NCI-H2196 (cell line): ENCODE data around the gene HECW1.
"Not testable (repeated sequence)": the region's sequence is repeated elsewhere in the genome, so short reads cannot be mapped to it uniquely, and the experiment has no call there.

Experiments
- DNase-seq: peaks from one replicate; lab custom pipeline; 2025; ENCODE audit not compliant: unreplicated experiment; lab: John Stamatoyannopoulos, UW

Gene HECW1

DNA sequence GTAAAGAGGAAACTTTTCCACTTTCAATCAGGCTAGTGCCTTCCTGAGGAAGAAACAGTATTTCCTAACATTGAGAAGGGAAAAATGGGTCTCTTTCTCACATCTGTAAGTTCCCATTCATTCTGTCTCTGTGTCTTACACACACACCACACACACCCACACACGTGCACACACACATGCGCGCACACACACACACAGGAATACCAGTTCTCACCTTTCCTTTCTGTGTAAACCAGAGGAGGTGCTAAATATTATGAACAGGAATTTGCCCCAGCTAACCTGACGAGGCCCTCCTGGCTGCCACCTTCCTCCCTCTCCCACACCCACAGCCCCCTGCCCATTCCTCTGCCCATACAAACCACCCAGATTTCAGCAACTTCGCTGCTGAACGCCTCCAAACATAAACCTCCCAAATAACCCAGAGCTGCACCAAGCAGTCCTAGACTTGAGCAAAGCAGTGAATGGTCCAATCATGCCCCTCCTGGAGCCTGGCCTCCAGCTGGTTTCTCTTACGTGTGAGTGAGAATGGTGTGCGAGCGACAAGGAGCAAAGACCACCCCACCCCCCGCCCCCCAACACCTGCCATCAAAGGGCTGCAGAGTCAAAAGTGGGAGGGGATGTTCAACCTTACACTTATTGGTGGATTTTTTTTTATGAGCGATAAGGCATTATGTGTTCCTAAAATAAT lies 190.5 kb downstream of the HECW1 start:
- no peak for DNase-seq

DNA sequence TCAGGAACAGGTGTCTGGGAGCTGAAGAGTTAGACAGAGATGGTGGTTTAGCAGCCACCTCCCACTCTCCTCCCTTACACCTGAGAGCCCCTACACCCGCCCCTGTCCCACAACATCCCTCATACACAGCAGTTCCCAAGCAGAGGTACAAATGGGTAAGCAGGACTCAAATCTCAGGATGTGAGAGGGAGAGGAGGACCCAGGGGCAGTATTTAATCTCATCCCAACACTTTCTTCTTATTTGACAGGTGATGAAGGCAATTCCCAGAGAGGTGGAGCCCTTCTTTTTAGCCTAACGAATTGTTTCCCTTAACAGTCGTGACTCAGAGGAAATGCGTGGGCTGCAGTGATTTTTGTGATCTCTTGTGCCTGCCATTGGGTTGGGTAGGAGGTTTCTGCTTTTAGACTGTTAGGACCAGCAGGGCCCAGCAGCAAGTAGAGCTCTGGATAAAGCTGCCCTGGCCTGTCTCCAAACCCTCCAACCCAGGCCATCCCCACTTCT lies 191.3 kb downstream of the HECW1 start:
- DNase-seq = no peak

DNA sequence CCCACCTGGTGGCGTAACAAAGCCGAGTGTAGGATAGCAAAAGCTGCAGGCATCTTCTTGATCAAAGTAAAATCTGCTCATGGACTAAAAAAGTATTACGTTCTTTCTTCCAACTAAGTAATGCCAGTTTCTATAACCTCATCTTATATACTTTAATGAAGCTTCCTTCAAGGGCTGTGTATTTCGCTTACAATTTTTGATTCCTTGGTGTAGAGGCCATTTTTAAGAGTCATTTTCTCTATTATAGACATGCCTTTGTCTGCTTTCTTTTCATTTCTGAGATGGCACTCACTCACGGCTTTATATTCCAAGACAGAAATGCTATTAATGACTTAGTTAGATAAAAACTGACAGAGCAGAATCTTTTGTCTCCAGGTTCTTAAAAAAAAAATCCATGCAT lies 194.0 kb downstream of the HECW1 start:
- no peak for DNase-seq

DNA sequence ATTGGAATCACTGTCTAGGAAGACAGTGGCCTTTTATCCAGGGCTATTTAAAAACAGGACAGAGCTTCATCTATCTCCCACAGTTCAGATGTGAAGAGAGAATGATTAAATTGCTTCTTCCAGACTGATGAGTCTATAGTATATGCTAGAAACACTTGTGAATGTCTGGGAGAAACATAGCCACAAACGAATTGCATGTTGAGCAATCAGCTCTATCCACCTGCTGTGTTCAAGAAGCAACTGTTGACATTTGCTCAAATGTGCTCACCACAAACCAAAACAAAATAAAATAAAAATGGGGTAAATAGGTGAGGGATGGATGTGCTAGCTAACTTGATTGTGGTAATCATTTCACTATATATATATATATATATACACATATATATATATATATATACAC lies 195.1 kb downstream of the HECW1 start:
- DNase-seq = no peak

DNA sequence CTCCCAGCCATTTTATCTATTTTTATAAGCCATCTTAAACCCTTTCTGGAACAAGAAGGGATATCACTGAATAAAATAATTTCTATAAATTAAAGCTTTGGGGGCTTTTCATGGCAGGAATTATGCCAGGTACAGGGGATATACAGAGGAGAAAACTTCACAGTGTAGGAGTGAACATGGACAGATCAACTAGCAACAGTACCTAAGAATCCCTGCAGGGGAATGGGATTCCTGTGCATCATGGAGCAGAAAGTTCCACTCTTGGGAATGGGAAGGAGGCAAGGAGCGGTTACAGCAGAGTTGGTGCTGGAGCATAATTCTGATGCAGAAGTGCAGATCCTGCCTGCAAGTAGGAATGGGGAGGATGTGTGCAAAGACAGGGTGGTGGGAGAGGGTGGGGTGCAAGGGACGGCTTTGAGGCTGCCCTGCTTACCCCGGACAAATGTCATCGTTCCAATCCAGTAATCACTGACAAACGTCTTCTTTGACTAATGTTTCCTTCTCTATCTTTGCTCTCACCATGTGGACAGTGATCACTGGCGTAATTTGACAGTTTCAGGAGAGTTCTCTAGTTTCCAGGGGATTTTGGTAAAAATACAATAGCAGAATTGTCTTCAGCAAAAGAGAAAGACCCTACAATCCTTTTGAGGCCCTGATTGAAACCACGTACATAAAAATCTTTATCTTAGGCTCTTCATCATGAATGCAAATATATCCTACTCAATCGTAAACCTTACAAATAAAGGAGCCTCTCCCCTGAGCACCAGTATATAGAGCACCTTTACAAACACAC lies 196.7 kb downstream of the HECW1 start:
- no peak for DNase-seq

DNA sequence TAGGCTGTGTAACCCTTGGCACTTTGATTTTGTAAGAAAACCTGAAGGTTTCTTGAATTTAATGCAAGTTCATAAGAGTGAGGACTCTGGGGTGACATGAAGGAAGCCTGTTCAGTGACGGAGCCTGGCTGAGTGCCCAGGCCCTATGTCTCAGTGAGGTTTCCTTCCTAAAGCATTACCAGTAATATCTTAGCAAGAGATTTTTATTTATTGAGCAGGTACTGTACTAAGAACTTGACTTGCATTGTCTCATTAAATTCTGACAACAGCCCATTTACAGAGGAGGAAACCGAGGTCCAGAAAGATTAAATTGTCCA lies 197.2 kb downstream of the HECW1 start:
- no peak for DNase-seq

DNA sequence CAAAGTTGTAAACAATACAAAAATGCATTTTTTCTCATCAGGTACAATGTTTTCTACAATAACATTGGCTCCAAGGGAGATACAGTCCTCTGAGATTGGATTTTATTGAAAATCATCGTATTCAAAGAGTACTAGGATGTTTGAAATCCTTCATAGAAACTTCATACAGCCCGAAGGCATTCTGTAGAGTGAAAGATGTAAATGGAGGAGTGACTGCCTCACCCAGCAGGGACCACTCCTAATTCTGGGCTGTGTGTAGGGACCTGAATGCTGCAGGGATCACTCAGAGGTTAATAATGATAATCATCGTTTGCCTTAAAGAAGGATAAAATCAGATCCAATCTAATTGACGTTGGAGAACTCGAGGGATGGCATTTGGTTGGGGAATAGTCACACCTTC lies 198.6 kb downstream of the HECW1 start:
- DNase-seq = no peak

DNA sequence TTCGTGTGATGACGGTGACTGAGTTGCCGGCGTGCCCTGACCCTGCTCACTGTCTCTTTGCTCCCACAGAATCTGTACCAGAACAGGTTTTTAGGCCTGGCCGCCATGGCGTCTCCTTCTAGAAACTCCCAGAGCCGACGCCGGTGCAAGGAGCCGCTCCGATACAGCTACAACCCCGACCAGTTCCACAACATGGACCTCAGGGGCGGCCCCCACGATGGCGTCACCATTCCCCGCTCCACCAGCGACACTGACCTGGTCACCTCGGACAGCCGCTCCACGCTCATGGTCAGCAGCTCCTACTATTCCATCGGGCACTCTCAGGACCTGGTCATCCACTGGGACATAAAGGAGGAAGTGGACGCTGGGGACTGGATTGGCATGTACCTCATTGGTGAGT lies 199.2 kb downstream of the HECW1 start:
- DNase-seq = no peak

DNA sequence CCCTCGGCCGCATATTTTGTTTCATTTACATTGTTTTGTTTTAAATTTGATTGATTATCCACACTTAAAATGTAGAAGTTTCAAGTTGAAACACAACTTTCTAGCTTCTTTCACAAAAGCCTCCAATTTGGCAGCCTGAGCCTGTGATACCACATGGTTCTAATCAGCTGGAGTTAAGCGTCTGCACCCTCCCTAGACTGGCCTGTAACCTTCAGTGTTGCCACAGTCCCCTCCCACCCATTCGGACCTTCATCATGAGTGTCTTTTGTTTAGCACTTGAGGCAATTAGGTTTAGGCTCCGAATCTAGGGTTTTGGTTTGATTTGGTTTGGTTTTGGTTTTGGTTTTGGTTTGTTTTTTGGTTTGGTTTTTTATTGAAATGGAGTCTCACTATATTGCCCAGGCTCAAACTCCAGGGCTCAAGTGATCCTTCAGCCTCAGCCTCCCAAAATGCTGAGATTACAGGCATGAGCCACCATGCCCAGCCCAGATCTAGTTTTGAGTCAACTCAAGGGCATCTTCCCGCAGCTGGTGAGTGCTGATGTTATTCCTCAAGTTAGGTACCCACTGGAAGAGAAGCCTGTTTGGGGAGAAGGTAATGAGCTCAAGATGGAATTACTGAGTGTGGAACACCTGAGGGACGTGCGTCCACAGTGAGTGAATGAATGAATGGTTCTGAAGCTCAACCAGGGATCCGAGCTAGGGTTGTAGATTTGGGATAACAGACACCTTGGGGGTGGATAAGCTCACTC lies 201.4 kb downstream of the HECW1 start:
- DNase-seq = no peak

DNA sequence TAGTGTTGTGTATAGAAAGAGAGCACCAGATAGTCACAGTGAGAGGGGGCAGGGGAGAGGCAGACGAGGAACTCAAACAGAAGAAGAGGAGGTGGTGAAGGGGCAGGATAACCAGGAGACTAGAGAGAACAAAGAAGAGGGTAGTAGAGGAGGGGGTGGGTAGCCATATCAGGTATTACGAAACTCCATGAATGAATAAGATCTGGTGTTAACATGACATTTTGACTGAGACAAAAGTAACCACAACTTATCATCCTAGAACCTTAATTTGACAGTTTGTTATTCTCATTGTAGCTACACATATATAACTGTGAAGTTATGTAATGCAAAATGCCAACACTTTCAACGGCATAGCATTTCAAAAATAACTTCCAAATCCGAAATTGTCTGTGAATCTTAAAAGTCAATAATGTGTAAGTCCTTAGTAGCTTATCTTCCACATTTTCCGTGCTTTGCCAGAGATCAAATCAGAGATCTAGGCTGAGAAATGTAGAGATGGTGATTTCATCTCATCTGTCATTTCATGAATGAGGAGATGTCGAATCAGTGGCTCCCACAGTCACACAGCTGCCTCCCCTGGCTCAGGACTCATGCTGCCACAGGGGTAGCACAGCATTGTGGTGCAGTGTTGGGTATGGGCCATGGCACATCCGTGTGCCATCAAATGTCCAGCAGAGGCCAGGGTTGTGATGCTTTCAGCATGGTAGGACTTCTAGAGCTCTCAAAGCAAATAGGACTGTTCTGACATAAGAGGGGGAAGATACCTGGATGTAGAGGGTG lies 202.1 kb downstream of the HECW1 start:
- no peak for DNase-seq

DNA sequence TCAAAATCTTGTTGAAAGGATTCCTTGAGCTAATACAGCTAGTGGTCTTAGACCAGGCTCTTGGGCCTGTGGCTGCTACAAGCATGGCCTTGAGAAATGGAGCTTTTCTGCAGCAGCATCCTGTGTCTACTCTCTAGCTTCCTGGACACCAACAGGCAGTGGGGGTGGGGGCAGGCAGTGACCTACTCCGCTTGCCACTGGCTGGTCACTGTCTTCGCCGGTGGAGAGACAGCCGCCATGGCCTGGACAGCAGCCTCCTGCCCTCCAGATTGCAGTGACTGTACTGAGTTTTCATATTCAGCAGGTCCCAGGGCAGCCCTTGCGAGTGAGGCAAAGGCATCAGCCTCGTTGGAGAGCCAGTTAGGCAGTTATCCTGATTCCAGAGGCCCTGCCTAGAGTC lies 204.6 kb downstream of the HECW1 start:
- no peak for DNase-seq

DNA sequence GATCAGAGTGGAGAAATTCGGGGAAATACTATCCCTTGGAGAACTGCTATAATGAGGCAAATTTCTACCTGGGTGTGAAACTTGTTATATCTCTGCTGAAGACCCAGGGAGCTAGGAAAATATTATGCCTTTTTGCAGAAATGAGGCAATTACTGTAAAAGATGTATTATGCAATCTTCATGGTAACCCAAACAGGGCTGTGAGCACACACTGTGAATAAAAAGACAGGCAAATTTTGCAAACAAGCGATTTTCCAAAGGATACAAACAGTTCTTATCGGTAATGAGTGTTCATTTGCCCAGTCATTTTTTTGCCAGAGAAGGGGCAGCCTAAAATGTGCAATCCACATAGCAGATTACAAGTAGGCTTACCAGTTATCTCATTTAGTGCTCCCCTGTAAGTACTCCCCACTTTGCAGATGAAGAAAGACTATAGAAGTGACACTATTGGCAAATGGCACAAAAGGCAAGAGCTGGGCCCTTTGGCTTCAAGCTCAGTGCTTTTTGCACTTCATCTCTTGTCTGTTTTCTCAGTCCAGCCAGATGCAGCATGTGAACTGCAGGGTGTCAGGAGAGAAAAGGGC lies 205.8 kb downstream of the HECW1 start:
- no peak for DNase-seq

DNA sequence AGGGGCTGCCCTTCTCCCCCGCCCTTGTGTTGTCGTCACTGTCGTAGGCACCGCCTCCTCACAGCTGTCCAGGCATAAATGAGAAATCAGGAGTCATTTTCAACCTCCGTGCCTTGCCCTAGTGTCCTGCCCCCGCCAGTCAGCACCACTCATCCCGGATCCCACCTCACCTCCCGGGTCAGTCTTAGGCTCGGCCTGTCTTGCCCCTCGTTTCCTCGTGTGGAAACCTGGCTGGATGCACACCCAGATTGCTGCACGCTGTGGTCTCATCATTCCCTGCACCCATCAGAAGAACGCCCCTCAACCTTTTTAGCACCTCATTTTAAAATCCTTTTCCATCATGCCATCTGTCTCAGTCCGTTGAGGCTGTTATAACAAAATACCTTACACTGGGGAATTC lies 213.1 kb downstream of the HECW1 start:
- DNase-seq = no peak

DNA sequence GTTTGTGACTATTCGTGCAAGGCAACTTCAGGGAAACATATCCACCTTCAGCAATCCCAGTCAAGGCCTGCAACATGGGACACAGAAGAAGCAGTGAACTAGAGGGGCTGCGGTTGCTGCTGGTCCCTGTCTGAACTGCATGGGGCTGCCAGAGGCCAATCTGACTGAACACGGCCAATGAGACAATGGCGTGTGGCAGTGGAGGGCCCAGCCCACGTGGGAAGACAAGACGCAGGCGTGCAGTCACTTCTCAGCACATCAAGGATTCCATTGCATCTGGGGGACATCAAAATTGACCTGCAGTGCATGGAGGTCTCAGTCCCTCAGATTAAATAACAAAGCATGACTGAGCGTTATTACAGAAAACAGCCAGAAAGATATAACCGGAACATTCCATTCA lies 215.9 kb downstream of the HECW1 start:
- DNase-seq = no peak

DNA sequence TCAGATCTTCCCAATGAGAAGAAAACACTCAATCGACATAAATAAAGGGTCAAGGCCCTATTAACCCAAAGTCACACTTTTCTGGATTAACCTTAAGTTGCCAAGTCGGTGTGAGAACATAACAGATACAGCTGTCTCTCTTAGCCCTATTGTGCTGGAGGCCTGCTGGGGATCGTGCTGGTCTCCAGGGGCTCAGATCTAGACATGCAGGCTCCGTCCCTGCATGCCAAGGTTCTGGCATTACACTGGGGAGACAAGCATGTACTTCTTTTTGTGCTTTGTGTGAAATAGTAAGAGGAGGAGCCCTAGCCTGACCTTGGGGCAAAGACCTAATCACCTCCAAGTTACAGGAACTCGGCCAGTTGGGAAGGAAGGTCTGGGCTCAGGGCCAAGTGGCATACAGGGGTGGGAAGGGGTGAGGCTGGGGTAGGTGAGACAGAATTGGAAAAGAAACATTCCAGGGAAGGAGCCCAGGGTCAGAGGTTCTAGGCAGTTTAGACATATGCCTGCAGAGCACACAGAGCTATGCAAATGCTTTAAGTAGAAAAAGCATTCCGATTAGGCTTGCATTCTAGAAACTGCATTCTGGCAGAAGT lies 216.4 kb downstream of the HECW1 start:
- DNase-seq = no peak

DNA sequence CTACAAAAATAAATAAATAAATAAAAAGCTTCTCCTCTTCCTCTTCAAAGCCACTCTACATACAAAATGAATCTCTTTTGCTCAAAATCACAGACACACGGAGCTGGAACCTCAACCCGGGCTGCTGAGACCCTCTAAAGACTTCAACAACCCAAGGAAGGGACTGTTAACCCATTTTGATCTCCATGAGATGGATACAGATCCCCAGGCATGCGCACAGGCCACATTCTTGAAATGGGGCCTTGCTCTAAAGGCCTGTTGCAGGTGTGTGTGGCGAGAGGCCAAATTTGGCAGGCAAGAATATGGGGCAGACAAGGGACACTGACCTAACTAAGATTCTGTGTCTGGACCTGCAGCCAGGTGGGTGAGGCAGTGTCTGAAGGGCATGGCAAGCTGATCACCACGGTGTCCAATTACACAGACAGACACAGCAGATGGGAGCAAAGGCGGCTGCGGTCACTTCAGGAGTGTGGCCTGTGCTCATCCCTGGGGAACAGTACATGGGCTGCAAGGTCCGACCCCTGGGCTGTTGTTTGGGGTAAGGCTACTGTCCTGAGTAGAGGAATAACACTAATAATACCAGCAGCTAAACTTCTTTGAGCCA lies 219.8 kb downstream of the HECW1 start:
- DNase-seq = no peak

DNA sequence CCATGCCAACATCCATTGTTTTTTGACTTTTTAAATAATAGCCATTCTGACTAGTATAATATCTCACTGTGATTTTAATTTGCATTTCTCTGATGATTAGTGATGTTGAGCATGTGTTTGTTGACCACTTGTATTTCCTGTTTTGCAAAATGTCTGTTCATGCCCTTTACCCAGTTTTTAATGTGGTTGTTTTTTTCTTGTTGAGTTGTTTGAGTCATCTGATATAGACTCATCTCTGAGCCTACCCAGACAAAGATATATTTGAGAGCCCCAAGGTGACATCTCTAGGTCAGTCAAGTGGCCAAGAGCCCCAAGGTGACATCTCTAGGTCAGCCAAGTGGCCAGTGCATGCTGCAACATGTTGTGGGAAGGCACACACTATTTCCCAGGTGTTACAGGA lies 224.7 kb downstream of the HECW1 start:
- DNase-seq = no peak

DNA sequence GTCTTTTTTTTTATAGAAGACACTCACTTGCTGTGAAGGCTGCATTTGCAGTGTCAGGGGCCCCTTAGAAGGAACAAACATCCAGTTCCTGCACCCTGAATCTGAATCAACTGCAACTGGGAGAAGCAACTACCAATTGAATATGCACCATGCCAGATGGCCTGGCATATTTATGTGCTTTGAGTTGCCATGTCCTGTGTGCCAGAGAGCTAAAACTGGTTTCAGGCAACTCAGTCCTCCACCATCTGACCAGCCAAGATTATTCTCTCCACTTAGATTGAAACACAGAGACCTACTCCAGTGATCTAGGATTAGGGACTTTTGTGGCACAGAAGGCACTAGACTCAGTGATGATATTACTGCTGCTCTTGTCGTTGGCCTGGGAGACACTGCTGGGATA lies 225.4 kb downstream of the HECW1 start:
- DNase-seq = no peak

DNA sequence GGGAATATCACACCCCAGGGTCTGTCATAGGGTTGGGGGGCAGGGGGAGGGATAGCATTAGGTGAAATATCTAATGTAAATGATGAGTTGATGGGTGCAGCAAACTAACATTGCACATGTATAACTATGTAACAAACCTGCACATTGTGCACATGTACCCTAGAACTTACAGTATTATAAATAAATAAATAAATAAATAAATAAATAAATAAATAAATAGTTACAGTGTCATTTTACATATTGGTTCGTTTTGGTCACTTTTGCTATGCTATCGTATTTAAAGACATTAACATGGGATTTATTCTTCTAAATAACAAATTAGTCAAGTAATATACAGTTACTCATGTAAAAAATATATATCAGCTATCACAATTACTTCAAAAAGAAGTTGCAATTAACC lies 228.7 kb downstream of the HECW1 start:
- no peak for DNase-seq

DNA sequence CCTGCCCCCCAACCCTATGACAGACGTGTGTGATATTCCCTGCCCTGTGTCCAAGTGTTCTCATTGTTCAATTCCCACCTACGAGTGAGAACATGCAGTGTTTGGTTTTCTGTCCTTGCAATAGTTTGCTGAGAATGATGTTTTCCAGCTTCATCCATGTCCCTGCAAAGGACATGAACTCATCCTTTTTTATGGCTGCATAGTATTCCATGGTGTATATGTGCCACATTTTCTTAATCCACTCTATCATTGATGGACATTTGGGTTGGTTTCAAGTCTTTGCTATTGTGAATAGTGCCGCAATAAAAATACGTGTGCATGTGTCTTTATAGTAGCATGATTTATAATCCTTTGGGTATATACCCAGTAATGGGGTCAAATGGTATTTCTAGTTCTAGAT lies 231.0 kb downstream of the HECW1 start:
- DNase-seq = not testable (repeated sequence)
